HG03469 (cell line): Measurements from ENCODE around the gene PLEKHA5.
"Not testable (repeated sequence)": the region's sequence is repeated elsewhere in the genome, so short reads cannot be mapped to it uniquely, and the experiment has no call there.

Source experiments
- ATAC-seq: cut with Tn5 transposase; IDR thresholded peaks from one replicate; pipeline ENCODE4 v1.9.1; 2021; ENCODE audit warnings: mild to moderate bottlenecking, moderate library complexity, moderate number of reproducible peaks; ENCODE audit not compliant: unreplicated experiment

The PLEKHA5 gene, protein sequence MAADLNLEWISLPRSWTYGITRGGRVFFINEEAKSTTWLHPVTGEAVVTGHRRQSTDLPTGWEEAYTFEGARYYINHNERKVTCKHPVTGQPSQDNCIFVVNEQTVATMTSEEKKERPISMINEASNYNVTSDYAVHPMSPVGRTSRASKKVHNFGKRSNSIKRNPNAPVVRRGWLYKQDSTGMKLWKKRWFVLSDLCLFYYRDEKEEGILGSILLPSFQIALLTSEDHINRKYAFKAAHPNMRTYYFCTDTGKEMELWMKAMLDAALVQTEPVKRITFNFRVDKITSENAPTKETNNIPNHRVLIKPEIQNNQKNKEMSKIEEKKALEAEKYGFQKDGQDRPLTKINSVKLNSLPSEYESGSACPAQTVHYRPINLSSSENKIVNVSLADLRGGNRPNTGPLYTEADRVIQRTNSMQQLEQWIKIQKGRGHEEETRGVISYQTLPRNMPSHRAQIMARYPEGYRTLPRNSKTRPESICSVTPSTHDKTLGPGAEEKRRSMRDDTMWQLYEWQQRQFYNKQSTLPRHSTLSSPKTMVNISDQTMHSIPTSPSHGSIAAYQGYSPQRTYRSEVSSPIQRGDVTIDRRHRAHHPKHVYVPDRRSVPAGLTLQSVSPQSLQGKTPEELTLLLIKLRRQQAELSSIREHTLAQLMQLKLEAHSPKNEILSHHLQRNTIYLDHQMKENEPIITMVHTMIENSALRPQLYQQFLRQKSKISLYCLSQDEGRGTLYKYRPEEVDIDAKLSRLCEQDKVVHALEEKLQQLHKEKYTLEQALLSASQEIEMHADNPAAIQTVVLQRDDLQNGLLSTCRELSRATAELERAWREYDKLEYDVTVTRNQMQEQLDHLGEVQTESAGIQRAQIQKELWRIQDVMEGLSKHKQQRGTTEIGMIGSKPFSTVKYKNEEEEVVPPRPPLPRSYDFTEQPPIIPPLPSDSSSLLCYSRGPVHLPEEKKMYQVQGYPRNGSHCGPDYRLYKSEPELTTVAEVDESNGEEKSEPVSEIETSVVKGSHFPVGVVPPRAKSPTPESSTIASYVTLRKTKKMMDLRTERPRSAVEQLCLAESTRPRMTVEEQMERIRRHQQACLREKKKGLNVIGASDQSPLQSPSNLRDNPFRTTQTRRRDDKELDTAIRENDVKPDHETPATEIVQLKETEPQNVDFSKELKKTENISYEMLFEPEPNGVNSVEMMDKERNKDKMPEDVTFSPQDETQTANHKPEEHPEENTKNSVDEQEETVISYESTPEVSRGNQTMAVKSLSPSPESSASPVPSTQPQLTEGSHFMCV

DNA sequence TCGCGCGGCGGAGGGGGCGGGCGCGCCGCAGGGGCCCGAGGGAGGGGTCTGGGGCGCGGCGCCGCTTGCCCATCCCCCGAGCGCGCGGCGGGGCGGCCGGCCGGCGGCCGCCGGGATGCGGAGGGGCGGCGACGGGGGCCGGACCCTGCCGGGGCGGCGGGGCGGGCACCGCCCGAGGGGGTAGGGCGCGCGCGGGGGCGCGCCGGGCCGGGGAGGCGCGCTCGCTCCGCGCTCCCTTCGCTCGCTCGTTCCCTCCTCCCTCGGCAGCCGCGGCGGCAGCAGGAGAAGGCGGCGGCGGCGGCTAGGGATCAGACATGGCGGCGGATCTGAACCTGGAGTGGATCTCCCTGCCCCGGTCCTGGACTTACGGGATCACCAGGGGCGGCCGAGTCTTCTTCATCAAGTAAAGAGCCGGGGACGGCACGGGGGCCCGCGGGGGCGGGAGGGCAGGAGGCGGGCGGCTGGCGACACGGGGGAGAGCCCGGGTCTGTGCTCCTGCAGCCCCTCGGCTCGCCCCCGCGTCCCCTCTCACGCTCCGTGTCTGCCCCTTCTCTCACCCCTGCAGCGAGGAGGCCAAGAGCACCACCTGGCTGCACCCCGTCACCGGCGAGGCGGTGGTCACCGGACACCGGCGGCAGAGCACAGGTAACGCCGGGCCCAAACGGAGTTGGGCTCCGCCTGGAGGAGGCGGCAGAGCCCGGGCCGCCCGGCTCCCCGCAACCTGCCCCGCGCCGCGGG is at the start of gene PLEKHA5:
TSS of gene PLEKHA5 (plus strand) at position 248 of the 738 bp plus-strand sequence. CDS start at position 315, 67 bp downstream.
- no peak for ATAC-seq

DNA sequence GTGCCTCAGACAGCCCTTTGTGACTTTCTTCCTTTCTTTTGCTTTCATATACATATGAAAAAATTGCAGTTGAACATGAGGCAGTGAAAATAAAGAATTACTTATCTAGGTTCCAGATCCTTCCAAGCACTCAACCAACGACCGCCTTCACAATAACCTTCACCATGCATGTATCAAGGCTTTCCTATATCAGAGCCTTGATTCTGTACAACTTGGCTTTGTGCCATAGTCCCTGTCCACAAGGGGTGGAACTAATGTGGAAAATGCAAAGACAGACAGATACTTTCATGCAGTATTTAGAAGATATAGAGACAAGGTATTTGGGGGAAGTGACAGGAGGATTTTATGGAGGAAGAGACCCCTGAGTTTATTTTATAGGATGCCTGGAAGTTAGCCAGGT is 48.6 kb upstream of the PLEKHA5 start:
- ATAC-seq = no peak

DNA sequence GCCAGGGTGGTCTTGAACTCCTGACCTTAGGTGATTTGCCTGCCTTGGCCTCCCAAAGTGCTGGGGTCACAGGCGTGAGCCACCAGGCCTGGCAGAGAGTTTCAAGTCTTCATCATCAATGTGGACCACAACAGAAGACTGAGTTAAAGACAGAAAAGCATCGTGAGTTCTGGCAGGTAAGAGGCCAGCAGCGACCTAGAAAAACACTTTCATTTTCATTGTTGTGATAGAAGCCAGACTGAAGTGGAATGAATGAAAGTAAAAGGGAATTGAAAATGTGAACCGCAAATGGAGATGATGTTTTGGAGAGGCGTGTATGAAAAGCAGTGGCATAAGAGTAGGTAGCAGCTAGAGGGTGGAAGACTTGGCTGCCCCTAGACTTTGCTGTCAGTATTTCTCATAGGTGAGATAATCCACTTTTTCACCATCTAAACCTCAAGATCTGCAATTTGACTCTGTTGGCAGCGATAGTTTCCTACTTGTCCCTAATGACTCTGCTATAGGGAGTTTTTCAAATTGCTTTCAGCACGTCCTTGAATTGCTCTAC is 47.1 kb upstream of the PLEKHA5 start:
- ATAC-seq = no peak

DNA sequence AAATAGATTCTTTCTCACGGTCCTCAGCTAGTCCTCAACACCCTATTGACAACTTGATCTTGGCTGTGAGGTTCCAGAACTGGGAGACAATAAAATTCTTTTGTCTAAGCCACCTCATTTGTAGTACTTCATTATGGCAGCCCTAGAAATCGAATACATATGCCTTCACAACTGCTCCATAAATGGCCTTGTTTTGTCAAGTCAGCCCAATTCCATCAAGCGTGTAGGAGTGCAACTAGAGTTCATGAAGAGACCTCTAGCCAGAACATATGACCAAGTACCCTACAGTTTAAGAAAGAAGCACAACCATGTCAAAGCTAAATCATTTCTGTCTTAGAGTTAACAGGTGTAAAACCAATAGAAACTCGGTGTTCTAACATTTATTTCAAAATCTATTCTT is 45.0 kb upstream of the PLEKHA5 start:
- no peak for ATAC-seq

DNA sequence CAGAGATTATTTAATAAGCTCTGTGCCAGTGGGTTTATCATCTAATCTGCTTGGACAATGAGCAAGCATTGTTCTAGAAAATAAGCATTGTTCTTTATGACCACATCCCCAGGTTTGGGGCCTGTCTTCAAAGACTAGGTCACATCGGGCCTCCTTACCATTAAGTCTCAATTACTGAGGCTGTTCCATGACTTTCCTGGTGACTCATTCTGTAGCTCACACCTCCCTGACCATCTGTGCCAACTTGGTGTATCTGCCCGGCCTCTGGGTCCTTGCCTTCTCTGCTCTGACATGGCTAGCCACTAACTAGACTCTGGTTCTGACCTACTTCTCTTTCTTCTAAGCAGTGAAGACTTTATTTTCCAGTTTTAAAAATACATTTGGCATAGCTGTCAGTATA is 44.4 kb upstream of the PLEKHA5 start:
- ATAC-seq = no peak

DNA sequence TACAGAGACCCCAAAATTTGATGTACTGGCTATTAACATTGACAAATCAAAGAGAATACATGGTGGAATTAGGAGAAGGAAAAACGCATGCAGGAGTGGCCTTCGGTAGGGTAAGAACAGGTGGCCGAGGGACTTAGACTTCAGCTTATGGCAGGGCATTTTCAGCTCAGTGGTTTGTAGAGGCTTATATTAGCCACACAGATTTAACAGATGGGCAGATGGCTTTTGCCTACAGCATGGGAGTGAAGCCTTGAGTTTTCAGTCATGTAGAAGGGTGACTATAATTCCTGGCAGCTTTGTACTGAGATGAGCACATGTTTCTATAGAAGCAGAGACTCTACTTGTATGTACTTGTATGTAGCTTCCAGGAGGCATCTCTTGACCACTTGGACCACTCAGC is 40.9 kb upstream of the PLEKHA5 start:
- ATAC-seq = no peak

DNA sequence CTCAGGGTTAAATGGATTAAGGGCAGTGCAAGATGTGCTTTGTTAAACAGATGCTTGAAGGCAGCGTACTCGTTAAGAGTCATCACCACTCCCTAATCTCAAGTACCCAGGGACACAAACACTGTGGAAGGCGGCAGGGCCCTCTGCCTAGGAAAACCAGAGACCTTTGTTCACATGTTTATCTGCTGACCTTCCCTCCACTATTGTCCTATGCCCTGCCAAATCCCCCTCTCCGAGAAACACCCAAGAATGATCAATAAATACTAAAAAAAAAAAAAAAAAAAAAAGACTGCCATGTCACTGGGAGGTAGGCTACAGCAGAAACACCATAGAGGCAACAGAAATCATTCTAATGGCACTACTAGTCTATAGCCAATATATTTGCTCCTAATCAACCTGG is 37.1 kb upstream of the PLEKHA5 start:
- not testable (repeated sequence) for ATAC-seq

DNA sequence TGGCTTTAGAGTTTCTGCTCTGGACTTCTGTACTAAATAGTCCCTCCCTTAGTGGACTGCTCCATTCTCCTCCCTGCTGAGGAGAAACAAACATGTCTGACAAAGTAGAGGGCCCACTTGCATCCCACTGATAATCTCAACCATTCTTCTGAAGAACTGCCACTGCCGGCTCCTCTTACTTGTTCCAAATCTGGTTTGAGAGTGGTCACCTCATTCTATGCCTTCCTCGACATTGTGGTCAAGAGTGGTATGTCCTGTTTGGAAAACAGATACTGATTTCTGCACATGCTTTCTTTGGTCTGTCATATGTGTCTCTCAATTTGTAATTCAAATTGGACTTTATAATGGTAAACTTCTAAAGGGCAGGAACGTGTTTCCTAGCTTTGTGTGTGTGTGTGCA is 36.3 kb upstream of the PLEKHA5 start:
- no peak for ATAC-seq

DNA sequence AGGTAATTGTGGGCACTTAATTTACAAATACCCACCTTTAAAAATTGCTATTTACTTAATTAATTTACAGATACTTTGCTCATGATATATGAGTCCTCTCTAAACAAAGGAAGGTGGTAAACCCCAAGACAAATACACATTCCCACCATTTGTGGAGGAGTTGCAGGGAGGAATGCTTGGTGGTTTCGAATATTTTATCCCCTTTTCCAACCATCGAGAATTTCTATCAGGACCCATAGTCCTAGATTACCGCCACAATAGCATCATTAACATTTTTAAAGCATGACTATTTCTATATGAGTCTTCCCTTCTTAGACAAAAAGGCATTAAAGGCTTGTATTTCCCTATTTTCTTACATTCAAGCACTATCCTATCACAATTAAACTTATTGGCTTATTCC is 34.2 kb upstream of the PLEKHA5 start:
- ATAC-seq = no peak

DNA sequence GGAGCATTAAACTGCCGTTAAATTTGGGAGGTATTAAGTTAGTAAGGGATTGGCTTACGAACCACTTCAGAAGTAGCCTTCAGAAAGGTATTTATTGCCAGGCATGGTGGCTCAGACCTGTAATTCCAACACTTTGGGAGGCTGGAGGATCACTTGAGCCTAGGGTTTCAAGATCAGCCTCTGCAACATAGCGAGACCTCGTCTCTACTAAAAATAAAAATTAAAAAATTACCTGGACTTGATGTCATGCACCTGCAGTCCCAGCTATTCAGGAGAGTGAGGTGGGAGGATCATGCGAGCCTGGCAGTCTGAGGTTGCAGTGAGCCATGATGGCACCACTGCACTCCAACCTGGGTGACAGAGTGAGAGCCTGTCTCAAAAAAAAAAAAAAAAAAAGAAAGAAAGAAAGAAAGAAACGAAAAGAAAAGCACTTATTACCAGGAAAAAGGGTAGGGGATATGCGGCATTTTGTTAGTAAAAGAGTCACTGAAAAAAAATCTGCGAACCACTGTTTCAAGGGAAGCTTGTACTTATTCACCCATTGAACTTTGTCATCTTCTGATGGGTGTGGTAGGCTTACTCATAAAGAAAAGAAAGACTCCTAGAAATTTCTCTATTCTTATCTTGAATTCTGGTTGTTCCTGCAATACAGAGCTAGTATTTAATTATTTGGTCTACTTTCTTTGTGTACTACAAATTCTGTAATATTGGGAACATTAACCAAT is 33.6 kb upstream of the PLEKHA5 start:
- ATAC-seq = no peak

DNA sequence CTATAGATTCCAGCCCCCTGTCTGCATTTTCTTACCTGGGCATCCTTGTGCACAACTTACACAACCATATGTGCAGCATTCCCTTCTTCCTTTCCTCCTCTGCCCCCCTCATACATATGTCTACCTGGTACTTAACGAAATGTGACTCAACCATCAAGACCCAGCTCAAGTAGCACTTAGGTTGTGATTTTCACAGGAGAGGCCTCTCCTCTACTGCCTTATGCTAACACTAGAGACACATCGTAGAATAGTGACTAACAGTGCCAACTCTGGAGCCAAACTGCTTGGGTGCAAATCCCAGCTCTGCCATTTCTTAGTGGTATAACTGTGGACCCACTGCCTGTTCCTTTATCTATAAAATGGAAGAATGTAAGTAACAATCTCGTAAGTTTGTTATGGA is 24.1 kb upstream of the PLEKHA5 start:
- ATAC-seq = no peak

DNA sequence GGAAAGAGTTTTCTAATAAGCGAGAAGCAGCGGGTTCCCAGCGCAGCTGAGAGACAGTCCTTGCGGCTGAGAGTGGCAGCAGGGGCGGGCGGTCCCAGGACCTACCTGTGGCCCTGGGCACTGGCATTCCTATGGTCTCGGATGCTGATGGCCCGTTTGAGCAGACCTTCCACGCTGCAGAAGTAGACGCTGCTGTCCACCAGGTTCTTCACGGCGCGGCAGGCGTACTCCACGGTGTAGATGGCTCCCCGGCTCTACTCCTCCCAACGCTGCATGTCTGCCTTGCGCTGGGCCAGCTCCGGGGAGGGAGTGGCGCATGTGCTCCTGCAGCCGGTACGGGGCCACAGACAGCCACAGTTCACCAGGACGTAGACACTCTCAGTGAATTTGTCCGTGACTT is 21.8 kb upstream of the PLEKHA5 start:
- ATAC-seq = no peak

DNA sequence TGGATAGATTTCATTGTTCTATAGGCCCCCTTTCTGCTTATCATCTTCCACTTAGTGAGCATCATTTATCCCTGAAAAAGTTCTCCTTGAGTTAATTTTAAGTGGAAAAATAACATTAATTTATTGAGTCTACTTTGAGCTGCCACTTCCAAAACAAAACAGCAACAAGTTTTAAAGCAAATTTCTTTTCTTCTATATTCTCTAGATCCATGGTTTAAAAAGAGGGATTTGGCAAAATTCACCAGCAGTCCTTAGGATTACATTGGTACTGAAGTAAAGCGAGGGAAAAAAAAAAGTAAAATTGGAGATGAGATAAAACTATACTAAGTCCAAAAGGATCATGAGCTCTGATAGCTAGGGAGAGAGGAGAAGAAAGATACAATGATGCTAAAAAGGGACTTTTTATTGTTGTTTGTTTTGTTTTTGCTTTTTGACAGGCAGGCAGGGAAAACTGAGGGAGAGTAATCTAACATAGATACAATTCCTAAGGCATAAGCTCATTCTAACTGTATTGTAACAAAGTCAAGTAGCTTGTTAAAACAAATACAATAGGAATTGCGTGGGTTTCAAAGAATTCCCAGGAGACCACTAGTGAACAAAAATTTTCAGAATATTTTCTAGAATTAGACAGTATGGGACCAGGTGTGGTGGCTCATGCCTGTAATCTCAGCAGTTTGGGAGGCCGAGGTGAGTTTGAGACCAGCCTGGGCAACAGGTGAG is 19.2 kb upstream of the PLEKHA5 start:
- no peak for ATAC-seq

DNA sequence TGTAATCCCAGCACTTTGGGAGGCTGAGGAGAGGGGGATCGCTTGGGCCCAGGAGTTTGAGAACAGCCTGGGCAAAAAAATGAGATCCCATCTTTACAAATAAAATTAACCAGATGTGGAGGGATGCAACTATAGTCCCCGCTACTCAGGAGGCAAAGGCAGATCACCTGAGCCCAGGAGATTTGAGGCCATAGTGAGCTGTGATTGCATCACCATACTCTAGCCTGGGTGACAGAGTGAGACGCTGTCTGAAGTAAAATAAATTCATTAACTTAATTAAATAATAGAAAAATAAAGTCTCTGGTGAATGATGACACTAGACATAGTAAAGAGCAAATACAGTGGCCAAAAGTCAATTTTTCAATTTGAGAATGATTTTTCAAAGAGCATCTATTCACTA is 16.1 kb upstream of the PLEKHA5 start:
- ATAC-seq = no peak

DNA sequence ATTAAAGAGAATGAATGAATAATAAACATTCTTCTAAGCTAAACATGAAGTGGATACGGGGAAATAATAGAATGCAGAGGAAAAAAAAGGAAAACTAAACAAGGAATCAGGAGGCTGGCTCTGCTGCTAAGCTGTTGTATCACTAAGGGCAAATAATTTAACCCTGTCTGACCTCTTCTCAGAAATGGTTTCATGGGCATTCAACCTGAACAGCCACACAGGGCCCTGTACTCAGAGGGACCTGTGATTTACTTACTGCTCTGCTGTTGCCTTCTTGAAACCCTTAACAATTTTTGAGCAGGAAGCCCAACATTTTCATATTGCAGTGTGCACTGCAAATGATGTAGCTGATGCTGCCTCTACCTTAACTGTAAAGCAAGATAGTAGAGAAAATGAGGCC is 14.2 kb upstream of the PLEKHA5 start:
- ATAC-seq = no peak

DNA sequence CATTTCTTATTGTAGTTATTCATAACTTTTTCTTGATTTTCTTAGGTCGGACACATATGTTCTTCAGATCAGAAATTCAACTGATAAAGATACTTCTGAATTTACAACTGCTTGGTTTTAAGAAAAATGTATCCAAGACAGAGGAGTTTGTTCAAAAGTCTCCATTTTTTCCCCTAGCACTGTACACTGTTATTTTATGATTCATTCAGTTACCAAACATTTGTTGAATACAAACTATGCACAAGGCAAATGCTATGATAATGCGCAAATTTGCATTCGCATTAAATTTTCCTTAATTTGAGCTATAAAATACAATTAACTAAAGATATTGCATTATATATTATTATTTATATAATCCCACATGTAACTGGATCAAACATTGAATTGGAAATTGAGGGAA is 10.1 kb upstream of the PLEKHA5 start:
- ATAC-seq = no peak

DNA sequence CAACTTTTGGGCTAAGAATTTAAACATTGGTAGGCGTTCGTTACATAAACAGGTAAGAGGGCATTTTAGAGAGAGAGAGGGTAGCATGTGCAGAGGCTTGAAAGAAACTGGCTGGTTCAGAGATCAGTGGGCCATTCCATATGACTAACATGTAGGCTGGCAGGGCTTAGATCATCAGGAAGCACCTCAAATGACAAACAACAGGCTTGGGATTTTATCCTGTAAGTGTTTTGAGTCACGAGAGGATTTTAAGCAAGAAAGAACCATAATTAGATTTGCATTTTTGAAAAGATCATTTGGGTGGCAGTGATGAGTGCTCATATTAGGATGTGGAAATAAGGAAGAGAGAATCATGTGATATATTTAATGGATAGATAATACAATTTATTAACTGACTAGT is 8.7 kb upstream of the PLEKHA5 start:
- ATAC-seq = no peak

DNA sequence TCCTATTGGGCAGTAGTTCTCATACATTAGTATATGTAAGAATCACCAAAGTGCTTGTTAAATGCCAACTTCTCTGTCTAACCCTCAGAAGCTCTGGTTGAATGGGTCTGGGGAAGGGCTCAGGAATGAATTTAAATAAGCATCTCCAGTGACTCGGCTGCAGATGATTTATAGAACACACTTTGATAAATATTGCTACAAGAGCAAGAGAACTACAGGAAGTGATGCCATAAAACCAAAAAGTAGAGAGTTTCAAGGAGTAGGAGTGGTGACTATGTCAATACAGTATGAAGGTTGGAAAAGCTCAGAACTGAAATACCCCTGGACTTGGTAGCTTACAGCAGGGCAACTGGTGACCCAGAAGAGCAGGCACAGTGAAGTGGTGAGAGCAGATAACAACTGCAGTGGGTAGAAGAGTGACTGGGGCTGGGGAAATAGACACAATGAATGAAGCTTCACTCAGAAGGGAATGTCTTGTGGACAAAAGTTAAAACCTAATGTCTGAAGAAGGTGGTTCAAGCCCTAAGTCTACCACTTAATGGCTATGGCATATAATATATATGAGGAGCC is 8.0 kb upstream of the PLEKHA5 start:
- no peak for ATAC-seq

DNA sequence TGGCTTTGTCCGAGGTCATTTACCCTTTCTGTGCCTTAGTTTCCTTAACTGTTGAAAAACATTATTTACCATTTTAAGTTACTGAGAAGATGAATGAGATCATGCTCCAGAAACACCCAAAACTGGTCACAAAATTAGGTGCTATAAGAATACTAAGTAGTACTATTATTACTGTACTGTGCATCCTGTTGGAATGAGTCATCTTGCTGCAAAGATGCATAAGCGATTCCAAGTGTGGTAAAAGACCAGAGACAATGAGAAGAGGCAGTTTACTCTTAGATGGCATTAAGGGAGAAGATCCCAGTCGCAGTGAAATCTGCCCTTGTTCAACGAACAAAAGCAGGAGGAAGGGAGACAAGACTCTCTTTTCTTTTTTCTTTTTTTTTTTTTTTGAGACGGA is 4.2 kb upstream of the PLEKHA5 start:
- no peak for ATAC-seq
